ENCODE measurements around the gene OGFRL1. TPM values are rescaled to one million over a fixed set of nuclear protein-coding genes. Genes with fewer than 3 reads are reported as not detected.

The OGFRL1 gene
- total RNA-seq, 1 experiment from 2014 or later: 10.3 TPM

- no peak overlapping the region for H3K9ac ChIP-seq (ENCODE audit: low read length)
- TF ChIP-seq SIN3A (IDR thresholded peaks at IDR 0.05; ENCODE audit: low read depth): no peak
- TF ChIP-seq, protein P1, sequence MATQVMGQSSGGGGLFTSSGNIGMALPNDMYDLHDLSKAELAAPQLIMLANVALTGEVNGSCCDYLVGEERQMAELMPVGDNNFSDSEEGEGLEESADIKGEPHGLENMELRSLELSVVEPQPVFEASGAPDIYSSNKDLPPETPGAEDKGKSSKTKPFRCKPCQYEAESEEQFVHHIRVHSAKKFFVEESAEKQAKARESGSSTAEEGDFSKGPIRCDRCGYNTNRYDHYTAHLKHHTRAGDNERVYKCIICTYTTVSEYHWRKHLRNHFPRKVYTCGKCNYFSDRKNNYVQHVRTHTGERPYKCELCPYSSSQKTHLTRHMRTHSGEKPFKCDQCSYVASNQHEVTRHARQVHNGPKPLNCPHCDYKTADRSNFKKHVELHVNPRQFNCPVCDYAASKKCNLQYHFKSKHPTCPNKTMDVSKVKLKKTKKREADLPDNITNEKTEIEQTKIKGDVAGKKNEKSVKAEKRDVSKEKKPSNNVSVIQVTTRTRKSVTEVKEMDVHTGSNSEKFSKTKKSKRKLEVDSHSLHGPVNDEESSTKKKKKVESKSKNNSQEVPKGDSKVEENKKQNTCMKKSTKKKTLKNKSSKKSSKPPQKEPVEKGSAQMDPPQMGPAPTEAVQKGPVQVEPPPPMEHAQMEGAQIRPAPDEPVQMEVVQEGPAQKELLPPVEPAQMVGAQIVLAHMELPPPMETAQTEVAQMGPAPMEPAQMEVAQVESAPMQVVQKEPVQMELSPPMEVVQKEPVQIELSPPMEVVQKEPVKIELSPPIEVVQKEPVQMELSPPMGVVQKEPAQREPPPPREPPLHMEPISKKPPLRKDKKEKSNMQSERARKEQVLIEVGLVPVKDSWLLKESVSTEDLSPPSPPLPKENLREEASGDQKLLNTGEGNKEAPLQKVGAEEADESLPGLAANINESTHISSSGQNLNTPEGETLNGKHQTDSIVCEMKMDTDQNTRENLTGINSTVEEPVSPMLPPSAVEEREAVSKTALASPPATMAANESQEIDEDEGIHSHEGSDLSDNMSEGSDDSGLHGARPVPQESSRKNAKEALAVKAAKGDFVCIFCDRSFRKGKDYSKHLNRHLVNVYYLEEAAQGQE (IDR thresholded peaks at IDR 0.05; ENCODE audit: low read depth): no peak
- TF ChIP-seq ZFX (IDR thresholded peaks at IDR 0.05): no peak
- TF ChIP-seq ELF1 (IDR thresholded peaks at IDR 0.05; ENCODE audit: borderline replicate concordance, low read depth): no peak
- TF ChIP-seq POLR2AphosphoS5 (IDR thresholded peaks at IDR 0.05; ENCODE audit: low read depth, low read length): no peak
- no peak for TF ChIP-seq EGR1 (IDR thresholded peaks at IDR 0.05; ENCODE audit: low read depth)
- TF ChIP-seq CEBPB (IDR thresholded peaks at IDR 0.05; ENCODE audit: low read depth): no peak
- TF ChIP-seq, protein P2, sequence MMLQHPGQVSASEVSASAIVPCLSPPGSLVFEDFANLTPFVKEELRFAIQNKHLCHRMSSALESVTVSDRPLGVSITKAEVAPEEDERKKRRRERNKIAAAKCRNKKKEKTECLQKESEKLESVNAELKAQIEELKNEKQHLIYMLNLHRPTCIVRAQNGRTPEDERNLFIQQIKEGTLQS (IDR thresholded peaks at IDR 0.05): no peak
- no peak overlapping the region for H3K4me2 ChIP-seq (ENCODE audit: low read length)
- H3K36me3 ChIP-seq (ENCODE audit: control insufficient read depth in 1 of 2, insufficient read depth in 2 of 2, low read length in 2 of 2): no peaks in the 10 kb centered on the region
- no TSS peak for BruUV-seq (replicated peaks)
- H3K9me2 ChIP-seq (ENCODE audit: insufficient read depth): no peaks in the 10 kb centered on the region
- CTCF ChIA-PET: no interaction called here
- peaks cover 12% of the 10 kb centered on the region; the same call in 1 of the 2 replicates for H3K27me3 ChIP-seq (ENCODE audit: insufficient read depth, low read length)
- H3K4me1 ChIP-seq (ENCODE audit: control insufficient read depth in 1 of 2, insufficient read depth in 2 of 2, low read length in 2 of 2): no peaks in the 10 kb centered on the region
- RAD21 ChIA-PET (ENCODE audit: low non-redundant PET in 1 of 2, low total read pairs in 2 of 2, uncharacterized antibody in 2 of 2, unreplicated experiment in 2 of 2): no interaction called here
- H4K20me1 ChIP-seq (ENCODE audit: insufficient read depth): no peaks in the 10 kb centered on the region
- DNase-seq (ENCODE audit: low read depth, low spot score) (no peak), ATAC-seq (no peak)
- POLR2A ChIA-PET: no interaction called here
- H2AFZ ChIP-seq (ENCODE audit: low read depth, low read length, poor library complexity, severe bottlenecking): no peak overlapping the region
- intact Hi-C loops (cut with micrococcal nuclease): no loop called here
- H3K9me3 ChIP-seq (ENCODE audit: control insufficient read depth in 1 of 2, insufficient read depth in 1 of 2, low read depth in 1 of 2, low read length in 2 of 2): no peaks in the 10 kb centered on the region
- no peaks in the 10 kb centered on the region for H3K79me2 ChIP-seq (ENCODE audit: insufficient read depth, low read length)
- no peak overlapping the region for H3K27ac ChIP-seq (ENCODE audit: low read depth, low read length)
- H3K4me3 ChIP-seq (replicated peaks in 1 of 2; ENCODE audit: low read depth in 1 of 2, low read length in 2 of 2): no peak overlapping the region
Measured at GRCh38 chr6:71347119-71347518, 58.5 kb downstream of the OGFRL1 start.

Data from HCT116 (cell line).